Measurements from ENCODE around the gene TMEM132E.

TMEM132E gene

GRCh38 chr17:34601416-34601815, 22.0 kb downstream of the TMEM132E start:
- no peak for DNase-seq (ENCODE audit: low read depth)

GRCh38 chr17:34603974-34604373, 24.6 kb downstream of the TMEM132E start:
- no peak for DNase-seq (ENCODE audit: low read depth)

- no peak for DNase-seq (ENCODE audit: low read depth)
These were observed 27.4 kb downstream of the TMEM132E start for GRCh38 chr17:34606763-34607162.

GRCh38 chr17:34607917-34608316, 28.5 kb downstream of the TMEM132E start:
- DNase-seq (ENCODE audit: low read depth) = no peak

- no peak for DNase-seq (ENCODE audit: low read depth)
These were observed 29.8 kb downstream of the TMEM132E start for GRCh38 chr17:34609210-34609609.

GRCh38 chr17:34610039-34610438, 30.7 kb downstream of the TMEM132E start:
- DNase-seq (ENCODE audit: low read depth) = no peak

- no peak for DNase-seq (ENCODE audit: low read depth)
These were observed 31.1 kb downstream of the TMEM132E start for GRCh38 chr17:34610506-34610905.

GRCh38 chr17:34613064-34614019, 34.0 kb downstream of the TMEM132E start:
- DNase-seq (ENCODE audit: low read depth) = no peak

GRCh38 chr17:34614698-34615097, 35.3 kb downstream of the TMEM132E start:
- no peak for DNase-seq (ENCODE audit: low read depth)

GRCh38 chr17:34615326-34615725, 35.9 kb downstream of the TMEM132E start:
- no peak for DNase-seq (ENCODE audit: low read depth)

GRCh38 chr17:34616148-34616547, 36.8 kb downstream of the TMEM132E start:
- DNase-seq (ENCODE audit: low read depth) = no peak

- no peak for DNase-seq (ENCODE audit: low read depth)
These were observed 38.0 kb downstream of the TMEM132E start for GRCh38 chr17:34617398-34617797.

GRCh38 chr17:34619687-34620217, 40.4 kb downstream of the TMEM132E start:
- DNase-seq (ENCODE audit: low read depth) = no peak

GRCh38 chr17:34620458-34620857, 41.1 kb downstream of the TMEM132E start:
- no peak for DNase-seq (ENCODE audit: low read depth)

GRCh38 chr17:34622862-34623623, 43.7 kb downstream of the TMEM132E start:
- no peak for DNase-seq (ENCODE audit: low read depth)

GRCh38 chr17:34623856-34624766, 44.7 kb downstream of the TMEM132E start:
- DNase-seq (ENCODE audit: low read depth) = no peak

GRCh38 chr17:34624767-34625383, 45.5 kb downstream of the TMEM132E start:
- no peak for DNase-seq (ENCODE audit: low read depth)

GRCh38 chr17:34626121-34626681, 46.8 kb downstream of the TMEM132E start:
- no peak for DNase-seq (ENCODE audit: low read depth)

- no peak for DNase-seq (ENCODE audit: low read depth)
These were observed 49.5 kb downstream of the TMEM132E start for GRCh38 chr17:34628879-34629278.

- no peak for DNase-seq (ENCODE audit: low read depth)
These were observed 54.0 kb downstream of the TMEM132E start for GRCh38 chr17:34633351-34633750.

- no peak for DNase-seq (ENCODE audit: low read depth)
These were observed 54.4 kb downstream of the TMEM132E start for GRCh38 chr17:34633760-34634159.
